HT1080 (cell line): ENCODE measurements around the gene ANKRD23. TPM values are rescaled to one million over a fixed set of nuclear protein-coding genes. Genes with fewer than 3 reads are reported as not detected.
"Not testable (repeated sequence)": the region's sequence is repeated elsewhere in the genome, so short reads cannot be mapped to it uniquely, and the experiment has no call there.

Experiments used
- DNase-seq: peaks from one replicate; pipeline ENCODE4 v3.0.0-alpha.2; 2015; ENCODE audit warnings: low read depth
- polyA plus RNA-seq, 2 experiments: library from polyadenylated mRNA; depleted of rRNA; stranded (reverse); fragments of >200 nt; gene quantifications; 2 replicates each; pipeline ENCODE4 v1.2.3, GENCODE V29; 2015
- total RNA-seq: library from RNA; depleted of rRNA; stranded (reverse); fragments of >200 nt; shearing (Covaris generic); gene quantifications from 2 replicates; pipeline ENCODE4 v1.2.3, GENCODE V29; 2014; rRNA removed

The ANKRD23 gene
- total RNA-seq: 0.26 and 0.27 TPM in 2 replicates
- 0.40 and 0.53 TPM in 2 replicates for polyA plus RNA-seq (2015; cell fraction: cytosol; rRNA removed)
- polyA plus RNA-seq (2015; cell fraction: nucleus; rRNA removed): 2.5 and 2.6 TPM in 2 replicates

DNA sequence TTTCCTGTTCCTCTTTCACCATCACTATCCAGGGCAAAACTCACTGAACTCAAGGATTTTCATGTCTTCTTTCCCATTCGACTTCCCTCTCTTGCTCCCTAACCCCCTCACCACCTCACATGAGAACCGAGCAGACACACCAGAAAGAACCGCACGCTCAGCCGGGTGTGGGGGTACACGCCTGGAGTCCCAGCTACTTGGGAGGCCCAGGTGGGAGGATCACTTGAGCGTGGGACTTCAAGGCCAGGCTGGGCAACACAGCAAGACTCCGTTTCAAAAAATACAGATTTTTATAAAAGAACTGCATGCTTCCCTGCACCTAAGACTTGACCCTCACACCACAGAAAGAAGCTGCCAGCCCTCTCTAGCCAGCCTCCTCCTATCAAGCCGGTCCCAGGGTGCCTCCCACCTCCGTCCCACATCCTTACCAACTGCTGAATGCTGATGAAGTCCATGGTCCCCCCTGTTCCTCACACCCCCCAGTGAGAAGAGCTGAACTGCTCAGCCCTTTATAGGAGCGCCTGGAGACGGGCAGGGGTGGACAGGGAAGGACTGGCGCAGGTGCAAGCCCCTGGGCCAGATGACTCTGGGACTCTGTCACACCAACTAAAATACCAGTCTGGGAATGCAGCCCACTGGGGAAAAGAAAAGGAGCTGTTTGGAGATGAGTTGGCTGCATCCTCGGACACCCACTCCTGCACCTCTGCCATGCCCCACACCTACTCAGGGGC lies at the start of gene ANKRD23:
ANKRD23 (minus strand) TSS at position 484 of the 731 bp plus-strand sequence; CDS start at position 455, 29 bp downstream.
- DNase-seq: no peak

- DNase-seq: peak; percentile 40
Observed at GRCh38 chr2:96891591-96892333, 47.9 kb upstream of the ANKRD23 start.

GRCh38 chr2:96890726-96891385 lies 47.0 kb upstream of the ANKRD23 start:
- DNase-seq: no peak

GRCh38 chr2:96890252-96890651 lies 46.4 kb upstream of the ANKRD23 start:
- no peak for DNase-seq

DNA sequence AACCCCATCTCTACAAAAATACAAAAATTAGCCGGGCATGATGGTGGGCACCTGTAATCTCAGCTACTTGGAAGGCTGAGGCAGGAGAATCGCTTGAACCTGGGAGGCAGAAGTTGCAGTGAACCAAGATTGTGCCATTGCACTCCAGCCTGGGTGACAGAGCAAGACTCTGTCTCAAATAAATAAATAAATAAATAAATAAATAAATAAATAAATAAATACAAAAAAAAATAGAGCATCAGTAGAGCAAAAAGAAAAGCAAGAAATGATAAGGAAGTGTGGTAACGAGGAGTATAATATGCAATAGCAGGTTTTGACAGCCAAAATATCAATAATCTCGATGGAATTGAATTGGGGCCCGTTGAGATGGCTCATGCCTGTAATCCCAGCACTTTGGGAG lies 45.7 kb upstream of the ANKRD23 start:
- DNase-seq: not testable (repeated sequence)

DNA sequence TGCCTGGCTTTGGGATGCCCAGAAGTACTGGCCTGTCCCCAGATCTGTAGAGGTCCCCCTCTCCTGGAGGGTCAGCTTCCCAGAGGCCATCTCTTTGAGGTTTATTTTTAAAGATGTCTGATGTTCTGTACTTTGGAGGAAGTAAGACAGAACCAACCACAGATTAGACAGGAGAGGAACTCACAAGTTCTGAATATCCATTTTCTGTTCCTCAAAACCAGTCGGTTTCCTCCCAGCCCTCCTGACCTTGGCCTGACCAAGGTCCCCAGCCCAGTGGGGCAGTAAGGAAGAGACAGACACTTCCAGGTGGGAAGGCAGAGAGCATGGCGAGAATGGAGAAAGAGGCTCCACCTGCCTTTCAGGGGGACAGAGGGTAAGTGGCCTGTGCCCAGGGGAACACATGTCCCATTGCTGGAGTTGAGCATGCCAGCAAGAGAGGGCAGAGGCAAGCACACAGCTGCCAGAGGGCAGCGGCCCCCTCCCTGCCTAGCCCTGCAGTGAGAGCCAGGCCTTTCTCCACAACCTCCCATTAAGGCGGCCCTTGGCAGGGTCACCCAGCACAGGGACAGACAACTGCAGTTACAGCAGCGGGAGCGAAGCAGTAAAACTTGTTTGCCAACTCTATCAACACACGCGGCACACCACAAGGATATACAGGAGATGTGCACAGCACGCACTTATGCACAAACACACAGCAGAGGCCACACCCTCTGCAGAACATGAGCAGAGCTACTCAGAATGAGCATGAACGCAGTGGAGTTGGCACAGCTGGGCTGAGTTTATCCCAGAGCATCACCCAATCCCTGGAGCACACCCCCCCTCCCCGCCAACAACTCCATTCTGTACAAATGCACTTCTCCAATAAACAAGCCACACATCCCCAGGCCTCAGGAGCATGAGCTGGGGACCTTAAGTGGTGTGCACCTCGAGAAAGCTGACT lies 44.5 kb upstream of the ANKRD23 start:
- DNase-seq: no peak

- no peak for DNase-seq
Observed at GRCh38 chr2:96887493-96888012, 43.7 kb upstream of the ANKRD23 start.

DNA sequence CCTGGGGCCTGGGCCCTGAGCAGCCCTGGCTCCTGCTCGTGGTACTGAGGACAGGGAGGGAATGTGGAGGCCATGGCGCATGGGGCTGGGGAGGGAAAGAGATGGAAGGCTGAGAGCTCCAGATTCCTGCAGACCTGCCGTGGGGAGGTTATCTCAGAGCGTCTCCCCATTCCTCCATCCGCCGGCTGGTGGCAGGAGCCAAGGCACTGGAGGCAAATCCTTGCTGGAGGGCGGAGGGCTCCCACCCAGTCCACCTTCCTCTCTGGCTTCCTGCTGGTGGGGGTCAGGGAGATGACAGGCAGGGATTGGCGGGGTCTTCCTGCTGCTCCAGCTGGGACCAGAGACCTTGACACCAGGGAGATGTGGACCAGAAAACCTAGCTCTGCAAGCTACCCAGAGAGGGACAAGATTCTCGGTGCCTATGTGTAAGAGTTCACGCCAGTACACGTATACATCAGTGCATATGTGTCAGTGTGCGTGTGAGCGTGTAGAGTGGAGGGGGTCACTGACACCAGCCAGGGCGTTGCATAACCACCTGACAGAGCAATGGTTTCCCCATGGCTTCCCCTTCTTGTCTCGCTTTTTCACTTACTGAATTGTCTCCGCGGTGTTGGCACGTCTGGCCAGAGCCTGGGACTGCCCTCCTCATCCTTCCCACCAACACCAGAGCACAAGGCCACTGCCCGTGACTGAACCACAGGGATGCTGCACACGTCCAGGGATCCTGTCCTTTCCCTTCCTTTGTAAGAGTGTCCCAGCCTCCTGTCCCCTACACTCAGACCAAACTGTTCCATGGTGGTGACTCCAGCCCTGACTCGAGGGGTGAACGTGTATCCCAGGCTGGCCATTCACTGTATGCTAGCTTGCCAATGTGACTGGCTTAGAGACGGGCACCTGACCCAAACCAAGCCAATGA lies 41.9 kb upstream of the ANKRD23 start:
- no peak for DNase-seq

GRCh38 chr2:96884299-96885094 lies 40.7 kb upstream of the ANKRD23 start:
- no peak for DNase-seq

- DNase-seq: no peak
Observed at GRCh38 chr2:96883306-96883705, 39.5 kb upstream of the ANKRD23 start.

DNA sequence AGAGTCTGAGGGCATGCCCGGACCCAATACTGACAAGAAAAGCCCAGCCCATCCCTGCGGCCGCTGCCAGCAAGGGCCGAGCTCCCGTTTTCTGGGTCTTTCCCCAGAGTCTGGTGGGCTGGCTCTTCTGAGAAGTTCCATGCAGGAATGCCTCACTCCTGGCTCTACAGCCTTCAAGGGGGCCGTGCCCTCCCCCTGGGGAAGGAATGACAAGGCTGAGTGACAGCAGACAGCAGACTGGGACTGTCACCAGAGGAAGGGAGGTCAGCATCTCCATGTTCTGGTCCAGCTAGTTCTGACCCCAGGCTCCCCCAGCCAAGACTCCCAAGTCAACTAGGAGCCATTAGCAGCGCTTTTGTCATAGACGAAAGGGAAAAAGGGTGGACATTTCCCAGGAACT lies 39.1 kb upstream of the ANKRD23 start:
- no peak for DNase-seq

DNA sequence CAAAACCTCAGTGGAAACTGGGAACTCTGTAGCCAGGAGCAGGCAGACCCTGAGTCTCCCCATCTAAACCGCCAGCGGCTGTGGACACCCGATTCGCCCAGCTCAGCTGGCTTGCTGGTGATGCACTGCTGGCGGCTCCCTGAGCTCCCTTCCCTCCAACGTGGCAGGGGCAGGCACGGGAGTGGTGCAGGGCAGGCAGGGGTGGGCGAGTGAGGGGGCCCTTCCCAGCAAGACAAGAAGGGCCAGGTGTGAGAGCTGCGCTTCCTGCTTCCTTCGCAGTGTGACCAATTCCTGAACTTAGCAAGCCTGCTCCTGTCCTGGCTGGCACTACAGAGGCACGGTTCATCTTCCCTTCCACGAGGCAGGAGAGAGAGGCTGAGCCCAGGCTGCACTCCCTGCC lies 38.4 kb upstream of the ANKRD23 start:
- no peak for DNase-seq

GRCh38 chr2:96881349-96882195 lies 37.8 kb upstream of the ANKRD23 start:
- DNase-seq: no peak

DNA sequence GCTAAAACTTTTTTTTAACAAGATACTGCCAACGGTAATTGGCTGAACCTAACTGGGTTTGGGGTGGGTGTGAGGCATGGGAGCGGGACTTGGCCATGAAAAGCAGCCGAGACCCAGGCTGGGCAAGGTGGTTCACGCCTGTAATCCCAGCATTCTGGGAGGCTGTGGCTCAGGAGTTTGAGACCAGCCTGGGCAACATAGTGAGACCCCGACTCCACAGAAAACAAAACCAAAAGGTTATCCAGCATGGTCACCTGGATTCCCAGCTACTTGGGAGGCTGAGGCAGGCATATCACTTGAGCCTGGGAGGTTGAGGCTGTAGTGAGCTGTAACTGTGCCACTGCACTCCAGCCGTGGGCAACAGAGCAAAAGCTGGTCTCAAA lies 37.1 kb upstream of the ANKRD23 start:
- no peak for DNase-seq

- no peak for DNase-seq
Observed at GRCh38 chr2:96879545-96880040, 35.8 kb upstream of the ANKRD23 start.

- no peak for DNase-seq
Observed at GRCh38 chr2:96878796-96879544, 35.1 kb upstream of the ANKRD23 start.

DNA sequence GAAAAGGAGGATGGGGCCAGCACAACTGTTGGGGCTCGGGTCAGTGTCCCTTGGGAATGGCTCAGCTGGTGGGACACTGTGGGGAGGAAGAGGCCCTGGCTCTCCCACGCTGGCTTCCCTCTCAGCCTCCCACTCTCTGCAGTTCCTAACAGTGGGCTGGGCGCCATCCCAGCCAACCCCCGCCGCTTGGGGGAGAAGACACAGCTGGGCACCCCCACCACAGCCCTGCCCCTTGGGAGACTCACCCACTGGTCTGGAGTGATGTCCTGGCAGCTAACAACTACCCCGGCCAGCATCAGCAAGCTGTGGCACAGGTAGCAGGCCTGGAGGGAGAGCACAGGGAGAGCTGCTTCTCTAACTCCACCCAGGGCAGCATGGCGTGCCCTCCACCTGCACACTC lies 34.4 kb upstream of the ANKRD23 start:
- DNase-seq: no peak
